Gastroesophageal sphincter (tissue), 4 donors: ENCODE results near the gene INSYN1. TPM values are rescaled to one million over a fixed set of nuclear protein-coding genes. Genes with fewer than 3 reads are reported as not detected.

Experiments used
- ATAC-seq: fragments of 150-250 bp; one replicate; pipeline ENCODE4 v1.9.1; 2016; ENCODE audit warnings: mild to moderate bottlenecking, moderate library complexity
- H3K27ac ChIP-seq, 4 donors: fragments of 200-600 bp; sonication (generic) in 3 of 4; 1 replicate in 3 of 4; 2 replicates in 1 of 4; pipeline ENCODE4 v1.5.1; 2016 to 2019
- H3K27me3 ChIP-seq: fragments of 200-600 bp; sonication (generic); one replicate; pipeline ENCODE4 v1.5.1; 2019
- H3K36me3 ChIP-seq, 2 donors: fragments of 200-600 bp; sonication (generic); one replicate each; pipeline ENCODE4 v1.5.1; 2019; ENCODE audit warnings: control low read depth in 1 of 2
- H3K4me1 ChIP-seq, 3 donors: fragments of 200-600 bp; sonication (generic); 1 replicate in 2 of 3; 2 replicates in 1 of 3; pipeline ENCODE4 v1.5.1; 2016 to 2019; ENCODE audit warnings: control low read depth in 2 of 3
- H3K4me3 ChIP-seq, 2 donors: fragments of 200-600 bp; sonication (generic); one replicate each; pipeline ENCODE4 v1.5.1; 2019; ENCODE audit warnings: mild to moderate bottlenecking in 1 of 2, moderate library complexity in 1 of 2
- H3K9me3 ChIP-seq, 3 donors: fragments of 200-600 bp; sonication (generic); one replicate each; pipeline ENCODE4 v1.5.1; 2017 to 2019; ENCODE audit warnings: control low read depth in 2 of 3
- CTCF ChIP-seq, 4 experiments: fragments of 200-600 bp in 2 of 4; fragments of 450-650 bp in 2 of 4; sonication (generic) in 1 of 4; IDR thresholded peaks; one replicate each; pipeline ENCODE4 v1.5.1; 2017 to 2019; ENCODE audit warnings: antibody characterized with exemption in 4 of 4, mild to moderate bottlenecking in 2 of 4, moderate library complexity in 2 of 4
- EP300 ChIP-seq: sonication (generic); formaldehyde crosslinking; IDR thresholded peaks from one replicate; pipeline ENCODE4 v1.6.1; 2017; ENCODE audit warnings: antibody characterized with exemption, mild to moderate bottlenecking
- POLR2A ChIP-seq, 2 donors: fragments of 450-650 bp; IDR thresholded peaks; one replicate each; pipeline ENCODE4 v1.6.1; 2017; ENCODE audit warnings: antibody characterized with exemption in 2 of 2, mild to moderate bottlenecking in 2 of 2, moderate library complexity in 1 of 2
- POLR2AphosphoS5 ChIP-seq: sonication (generic); formaldehyde crosslinking; IDR thresholded peaks from one replicate; pipeline ENCODE4 v1.6.1; 2017; ENCODE audit warnings: antibody characterized with exemption
- WGBS, 2 donors: methylation state at CpG; one replicate each; pipeline ENCODE4 v1.1.5; 2018; ENCODE audit warnings: low coverage in 1 of 2; 5-methylcytosine and 5-hydroxymethylcytosine counted together
- total RNA-seq, 4 donors: library from RNA; depleted of rRNA; stranded (reverse); fragments of >200 nt; gene quantifications; one replicate each; pipeline ENCODE4 v1.1.0, GENCODE V29; 2016

INSYN1 gene
- total RNA-seq, 4 donors from 2014 or later: 11.4 to 30.2 (median 16.3) TPM

GRCh38 chr15:73694419-73694818 lies 58.7 kb downstream of the INSYN1 start:
- Histone ChIP-seq H3K36me3 (peaks cover 0 to 15% of the 10 kb centered on the region in 2 donors), H3K27me3 (no peaks in the 10 kb centered on the region), H3K4me1 (peaks cover 0 to 74% (median 52%) of the 10 kb centered on the region in 3 donors), H3K9me3 (no peaks in the 10 kb centered on the region), H3K4me3 (no peak overlapping the region), H3K27ac (no peak overlapping the region)
- ATAC-seq: no peak
- no peak for TF ChIP-seq CTCF (IDR thresholded peaks at IDR 0.05)
- WGBS, 2 donors: 19 to 36% methylated on average over 3 to 4 of the region's 5 CpGs

- H3K4me3 ChIP-seq: no peak overlapping the region
- H3K9me3 ChIP-seq: no peaks in the 10 kb centered on the region
- TF ChIP-seq EP300 (no peak), CTCF (IDR thresholded peaks at IDR 0.05) (peak in 1 of 4 experiments; percentile 40)
- H3K4me1 ChIP-seq: peaks cover 0 to 86% (median 54%) of the 10 kb centered on the region in 3 donors
- WGBS, 2 donors: 36 to 39% methylated on average over 4 to 6 of the region's 6 CpGs
- no peaks in the 10 kb centered on the region for H3K27me3 ChIP-seq
- H3K36me3 ChIP-seq: no peaks in the 10 kb centered on the region
- ATAC-seq: peak; percentile 76
- peak overlapping the region in 1 of 4 donors; percentile 12 for H3K27ac ChIP-seq
Measured at GRCh38 chr15:73691396-73691795, 61.8 kb downstream of the INSYN1 start.

- Histone ChIP-seq H3K9me3 (no peaks in the 10 kb centered on the region), H3K36me3 (no peaks in the 10 kb centered on the region), H3K4me3 (no peak overlapping the region), H3K27ac (peak overlapping the region in 2 of 4 donors; percentile 5 to 33), H3K27me3 (no peaks in the 10 kb centered on the region), H3K4me1 (peaks cover 0 to 86% (median 41%) of the 10 kb centered on the region in 3 donors)
- ATAC-seq: no peak
- 67 to 90% methylated on average over 1 to 4 of the region's 6 CpGs for WGBS, 2 donors
- TF ChIP-seq POLR2A (IDR thresholded peaks at IDR 0.05): no peak
Measured at GRCh38 chr15:73688455-73688854, 64.7 kb downstream of the INSYN1 start.

- 100% methylated on average over 1 of the region's 2 CpGs; no CpG with 5 or more reads in 1 of the 2 donors for WGBS, 2 donors
- Histone ChIP-seq H3K4me3 (no peak overlapping the region), H3K36me3 (no peaks in the 10 kb centered on the region), H3K9me3 (no peaks in the 10 kb centered on the region), H3K27me3 (no peaks in the 10 kb centered on the region), H3K27ac (peak overlapping the region in 3 of 4 donors; percentile 24 to 87 (median 44)), H3K4me1 (peaks cover 0 to 88% (median 41%) of the 10 kb centered on the region in 3 donors)
- TF ChIP-seq POLR2A (IDR thresholded peaks at IDR 0.05): no peak
- no peak for TF ChIP-seq CTCF (IDR thresholded peaks at IDR 0.05)
- no peak for TF ChIP-seq POLR2AphosphoS5
- no peak for TF ChIP-seq EP300
- ATAC-seq: no peak
Measured at GRCh38 chr15:73687351-73687750, 65.8 kb downstream of the INSYN1 start.

GRCh38 chr15:73686781-73687256 lies 66.3 kb downstream of the INSYN1 start:
- H3K27ac ChIP-seq: peak overlapping the region in 3 of 4 donors; percentile 24 to 87 (median 44)
- peaks cover 0 to 84% (median 39%) of the 10 kb centered on the region in 3 donors for H3K4me1 ChIP-seq
- H3K36me3 ChIP-seq: no peaks in the 10 kb centered on the region
- WGBS, 2 donors: 22 to 36% methylated on average over 2 to 4 of the region's 4 CpGs
- peak; percentile 16 for ATAC-seq
- H3K27me3 ChIP-seq: no peaks in the 10 kb centered on the region
- TF ChIP-seq POLR2A (IDR thresholded peaks at IDR 0.05) (no peak), POLR2AphosphoS5 (peak; percentile 9), EP300 (no peak)
- H3K4me3 ChIP-seq: no peak overlapping the region
- no peaks in the 10 kb centered on the region for H3K9me3 ChIP-seq

GRCh38 chr15:73685981-73686380 lies 67.2 kb downstream of the INSYN1 start:
- peak overlapping the region in 3 of 4 donors; percentile 27 to 87 (median 87) for H3K27ac ChIP-seq
- no peaks in the 10 kb centered on the region for H3K36me3 ChIP-seq
- H3K27me3 ChIP-seq: no peaks in the 10 kb centered on the region
- ATAC-seq: no peak
- peak overlapping the region in 1 of 2 donors; percentile 73 for H3K4me3 ChIP-seq
- TF ChIP-seq CTCF (IDR thresholded peaks at IDR 0.05) (no peak), EP300 (no peak), POLR2A (IDR thresholded peaks at IDR 0.05) (no peak), POLR2AphosphoS5 (no peak)
- WGBS, 2 donors: 27 to 50% methylated on average over 1 to 3 of the region's 6 CpGs
- H3K9me3 ChIP-seq: no peaks in the 10 kb centered on the region
- peaks cover 0 to 76% (median 31%) of the 10 kb centered on the region in 3 donors for H3K4me1 ChIP-seq
